A673 (cell line): ENCODE results near the gene GARRE1. TPM values are rescaled to one million over a fixed set of nuclear protein-coding genes. Genes with fewer than 3 reads are reported as not detected.
"Not testable (repeated sequence)": the region's sequence is repeated elsewhere in the genome, so short reads cannot be mapped to it uniquely, and the experiment has no call there.

Experiments used
- BruUV-seq: library from RNA; stranded (reverse); fragments of 400-500 nt; replicated peaks from 2 replicates; lab custom pipeline; 2021; lab: Mats Ljungman, UMichigan
- CTCF ChIA-PET: fragments of 300-600 bp; sonication (Branson Sonifier 250); formaldehyde crosslinking; loops from one replicate; lab custom pipeline; 2022; ENCODE audit warnings: antibody characterized with exemption; lab: Charles Lee
- POLR2A ChIA-PET: fragments of 300-600 bp; sonication (Branson Sonifier 250); formaldehyde crosslinking; loops from one replicate; lab custom pipeline; 2022; ENCODE audit warnings: antibody characterized with exemption; ENCODE audit not compliant: low non-redundant PET; lab: Charles Lee
- DNase-seq: peaks from one replicate; pipeline ENCODE4 v3.0.0-alpha.2; 2015; ENCODE audit warnings: low spot score
- H3K27ac ChIP-seq: fragments of 200-600 bp; sonication (generic); 2 replicates; pipeline ENCODE4 v1.5.1; 2016; ENCODE audit warnings: mixed run types, low read depth, mild to moderate bottlenecking, mixed read lengths, antibody characterized with exemption, low read length; ENCODE audit not compliant: poor library complexity, severe bottlenecking
- H3K27me3 ChIP-seq: fragments of 200-600 bp; sonication (generic); replicated peaks from 2 replicates; pipeline ENCODE4 v1.6.1; 2017; ENCODE audit warnings: mixed run types, low read depth, mild to moderate bottlenecking, mixed read lengths, antibody characterized with exemption, low read length; ENCODE audit not compliant: insufficient read depth, poor library complexity
- H3K36me3 ChIP-seq: fragments of 200-600 bp; sonication (generic); 2 replicates; pipeline ENCODE4 v1.6.1; 2016; ENCODE audit warnings: mixed run types, mild to moderate bottlenecking, mixed read lengths, antibody characterized with exemption, low read length; ENCODE audit not compliant: insufficient read depth, poor library complexity, severe bottlenecking
- H3K4me1 ChIP-seq: fragments of 200-600 bp; sonication (generic); 2 replicates; pipeline ENCODE4 v1.6.1; 2017; ENCODE audit warnings: mixed run types, mild to moderate bottlenecking, mixed read lengths, antibody characterized with exemption, low read length; ENCODE audit not compliant: insufficient read depth, poor library complexity, severe bottlenecking
- H3K4me3 ChIP-seq: fragments of 200-600 bp; sonication (generic); 2 replicates; pipeline ENCODE4 v1.5.1; 2016; ENCODE audit warnings: low read depth, mixed run types, mild to moderate bottlenecking, mixed read lengths, low read length; ENCODE audit not compliant: poor library complexity, severe bottlenecking
- H3K9me3 ChIP-seq: fragments of 200-600 bp; sonication (generic); 2 replicates; pipeline ENCODE4 v1.6.1; 2016; ENCODE audit warnings: mixed run types, low read depth, mild to moderate bottlenecking, mixed read lengths, antibody characterized with exemption, low read length; ENCODE audit not compliant: poor library complexity, severe bottlenecking
- CTCF ChIP-seq: fragments of 300-800, 200-600 bp; sonication (generic); conservative IDR thresholded peaks from 2 replicates; pipeline ENCODE4 v1.5.1; 2017; ENCODE audit warnings: low read depth, mild to moderate bottlenecking, antibody characterized with exemption, low read length, moderate library complexity, mixed read lengths
- EZH2 ChIP-seq: fragments of 200-600 bp; sonication (generic); IDR thresholded peaks from 2 replicates; pipeline ENCODE4 v1.6.1; 2017; ENCODE audit warnings: borderline replicate concordance, low read depth, mild to moderate bottlenecking, mixed read lengths, antibody characterized with exemption, low read length; ENCODE audit not compliant: poor library complexity, severe bottlenecking
- intact Hi-C: fragments of 100-400 bp; cut with micrococcal nuclease; formaldehyde crosslinking; loops from one replicate; pipeline ENCODE4 v1.10.0; 2022; ENCODE audit not compliant: unreplicated experiment
- total RNA-seq: library from RNA; stranded (reverse); gene quantifications from 2 replicates; pipeline ENCODE4 v1.2.3, GENCODE V29; 2021

GARRE1 gene
- total RNA-seq, 1 experiment from 2014 or later = 21.0 TPM

- ChIA-PET POLR2A (no interaction called here), CTCF (no interaction called here)
- no peak for DNase-seq
- BruUV-seq = no TSS peak
- Histone ChIP-seq H3K4me3 (no peak overlapping the region), H3K4me1 (no peaks in the 10 kb centered on the region), H3K9me3 (no peaks in the 10 kb centered on the region), H3K36me3 (no peaks in the 10 kb centered on the region), H3K27ac (no peak overlapping the region), H3K27me3 (no peaks in the 10 kb centered on the region)
- intact Hi-C loops = no loop called here
- TF ChIP-seq CTCF (no peak), EZH2 (no peak)
Measured at GRCh38 chr19:34237283-34237682, 17.1 kb upstream of the GARRE1 start.

DNA sequence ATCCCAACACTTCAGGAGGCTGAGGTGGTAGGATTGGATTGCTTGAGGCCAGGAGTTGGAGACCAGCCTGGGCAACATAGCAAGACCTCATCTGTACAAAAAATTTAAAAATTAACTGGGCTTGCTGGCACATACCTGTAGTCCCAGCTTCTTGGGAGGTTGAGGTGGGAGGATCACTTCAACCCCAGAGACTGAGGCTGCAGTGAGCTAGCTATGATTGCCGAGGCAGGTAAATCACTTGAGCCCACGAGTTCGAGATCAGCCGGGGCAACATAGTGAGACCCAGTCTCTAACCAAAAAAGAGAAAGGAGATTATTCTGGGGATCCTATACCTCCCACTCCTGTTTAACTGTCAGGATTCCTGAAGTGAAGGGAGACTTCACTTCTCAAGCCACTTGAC, 16.4 kb upstream of the GARRE1 start:
- Histone ChIP-seq H3K4me1 (no peaks in the 10 kb centered on the region), H3K4me3 (no peak overlapping the region), H3K9me3 (no peaks in the 10 kb centered on the region), H3K27me3 (no peaks in the 10 kb centered on the region), H3K27ac (no peak overlapping the region), H3K36me3 (no peaks in the 10 kb centered on the region)
- intact Hi-C loops = no loop called here
- CTCF ChIA-PET = no interaction called here
- no peak for DNase-seq
- TF ChIP-seq EZH2 (no peak), CTCF (no peak)
- POLR2A ChIA-PET = no interaction called here
- no TSS peak for BruUV-seq

- POLR2A ChIA-PET = no interaction called here
- BruUV-seq = no TSS peak
Measured at GRCh38 chr19:34241513-34242337, 12.6 kb upstream of the GARRE1 start.

GRCh38 chr19:34243138-34243875, 11.0 kb upstream of the GARRE1 start:
- H3K27ac ChIP-seq, POLR2A ChIA-PET: not testable (repeated sequence)

More at GRCh38 chr19:34241513-34242337, 12.6 kb upstream of the GARRE1 start:
- Histone ChIP-seq H3K9me3 (no peaks in the 10 kb centered on the region), H3K4me1 (no peaks in the 10 kb centered on the region), H3K36me3 (no peaks in the 10 kb centered on the region), H3K27ac (no peak overlapping the region), H3K27me3 (no peaks in the 10 kb centered on the region), H3K4me3 (no peak overlapping the region)
- TF ChIP-seq CTCF (peak; percentile 37; the same call in 1 of the 2 replicates), EZH2 (no peak)
- intact Hi-C loops = no loop called here
- CTCF ChIA-PET = no interaction called here
- no peak for DNase-seq

More at GRCh38 chr19:34243138-34243875, 11.0 kb upstream of the GARRE1 start:
- H3K4me1 ChIP-seq, DNase-seq, BruUV-seq, H3K27me3 ChIP-seq, CTCF ChIA-PET, intact Hi-C loops, H3K36me3 ChIP-seq, H3K4me3 ChIP-seq, H3K9me3 ChIP-seq: not testable (repeated sequence)
